HepG2 (cell line): Measurements from ENCODE around the gene PXMP4. TPM values are rescaled to one million over a fixed set of nuclear protein-coding genes. Genes with fewer than 3 reads are reported as not detected.

Experiments
- GPN1 ChIP-seq: sonication (generic); formaldehyde crosslinking; IDR thresholded peaks from 2 replicates; pipeline ENCODE4 v1.5.1; 2020; ENCODE audit warnings: missing genetic modification reagents, borderline replicate concordance
- HNF4G ChIP-seq, 2 experiments: sonication (generic) in 1 of 2; formaldehyde crosslinking in 1 of 2; IDR thresholded peaks; 2 replicates each; pipeline versions ENCODE4 v1.4.0 to v1.6.1; 2011 to 2020; ENCODE audit warnings: borderline replicate concordance in 2 of 2, low read depth in 2 of 2, mild to moderate bottlenecking in 2 of 2, low read length in 1 of 2, missing genetic modification reagents in 1 of 2, moderate library complexity in 1 of 2
- IKZF4 ChIP-seq: sonication (generic); formaldehyde crosslinking; IDR thresholded peaks from 2 replicates; pipeline ENCODE4 v1.5.1; 2020; ENCODE audit warnings: borderline replicate concordance, mild to moderate bottlenecking, low read depth, missing genetic modification reagents; ENCODE audit errors: not compliant biosample characterization
- KAT8 ChIP-seq: IDR thresholded peaks from 2 replicates; pipeline ENCODE4 v1.6.1; 2016; ENCODE audit warnings: missing genetic modification reagents, missing compliant biosample characterization
- NBN ChIP-seq: fragments of 450-650 bp; conservative IDR thresholded peaks from 2 replicates; pipeline ENCODE4 v1.6.1; 2017
- TBP ChIP-seq: sonication (generic); formaldehyde crosslinking; IDR thresholded peaks from 2 replicates; pipeline ENCODE4 v1.5.0; 2020; ENCODE audit warnings: missing genetic modification reagents
- YEATS2 ChIP-seq: sonication (generic); formaldehyde crosslinking; IDR thresholded peaks from 2 replicates; pipeline ENCODE4 v1.4.0; 2020; ENCODE audit warnings: missing genetic modification reagents, borderline replicate concordance
- ZBTB34 ChIP-seq: sonication (generic); formaldehyde crosslinking; IDR thresholded peaks from 2 replicates; pipeline ENCODE4 v1.8.0; 2022; ENCODE audit warnings: mild to moderate bottlenecking, missing genetic modification reagents
- ZFP82 ChIP-seq: sonication (generic); formaldehyde crosslinking; IDR thresholded peaks from 2 replicates; pipeline ENCODE4 v1.5.1; 2020; ENCODE audit warnings: mild to moderate bottlenecking, missing genetic modification reagents, borderline replicate concordance
- ZNF317 ChIP-seq: sonication (generic); formaldehyde crosslinking; IDR thresholded peaks from 2 replicates; pipeline ENCODE4 v1.5.0; 2020; ENCODE audit warnings: mild to moderate bottlenecking, missing genetic modification reagents
- ZNF331 ChIP-seq: sonication (generic); formaldehyde crosslinking; IDR thresholded peaks from 2 replicates; pipeline ENCODE4 v1.4.0; 2020; ENCODE audit warnings: missing genetic modification reagents
- ZNF800 ChIP-seq: sonication (generic); formaldehyde crosslinking; IDR thresholded peaks from 2 replicates; pipeline ENCODE4 v1.4.0; 2020; ENCODE audit warnings: missing genetic modification reagents
- polyA plus RNA-seq, 8 experiments: library from polyadenylated mRNA; depleted of rRNA in 3 of 8; stranded (reverse) in 7 of 8; unstranded in 1 of 8; fragments of >200 nt; fragmentation: Illumina TruSeq in 4 of 8; extraction: Trizol in 4 of 8; gene quantifications; 2 replicates each; pipeline versions ENCODE4 v1.2.1 to v1.2.3, GENCODE V29; 2011 to 2016; ENCODE audit warnings: low read depth in 4 of 8, missing spikeins in 1 of 8, mixed read lengths in 1 of 8; ENCODE audit not compliant: insufficient read depth in 1 of 8
- total RNA-seq, 5 experiments: library from RNA; depleted of rRNA; stranded (reverse); fragments of >200 nt; fragmentation: Illumina TruSeq; extraction: Trizol; gene quantifications; 2 replicates each; pipeline ENCODE4 v1.2.3, GENCODE V29; 2016; ENCODE audit warnings: low read depth in 1 of 5
- TF ChIP-seq, protein P1 (sequence below): sonication (generic); formaldehyde crosslinking; IDR thresholded peaks from 2 replicates; pipeline ENCODE4 v1.5.1; 2020; ENCODE audit warnings: missing genetic modification reagents, mild to moderate bottlenecking, borderline replicate concordance
- TF ChIP-seq, protein P2 (sequence below): sonication (generic); formaldehyde crosslinking; IDR thresholded peaks from one replicate; pipeline ENCODE4 v1.5.1; 2020; ENCODE audit warnings: mild to moderate bottlenecking, missing genetic modification reagents; ENCODE audit errors: not compliant biosample characterization

PXMP4 gene
- total and polyA plus RNA-seq, 2 of the 13 experiments (the other 11 are each of a cell fraction or from before 2014, with no cell fraction given) = not detected

GRCh38 chr20:33673114-33673409 lies 47.0 kb downstream of the PXMP4 start (continued):
- TF ChIP-seq, protein P1, sequence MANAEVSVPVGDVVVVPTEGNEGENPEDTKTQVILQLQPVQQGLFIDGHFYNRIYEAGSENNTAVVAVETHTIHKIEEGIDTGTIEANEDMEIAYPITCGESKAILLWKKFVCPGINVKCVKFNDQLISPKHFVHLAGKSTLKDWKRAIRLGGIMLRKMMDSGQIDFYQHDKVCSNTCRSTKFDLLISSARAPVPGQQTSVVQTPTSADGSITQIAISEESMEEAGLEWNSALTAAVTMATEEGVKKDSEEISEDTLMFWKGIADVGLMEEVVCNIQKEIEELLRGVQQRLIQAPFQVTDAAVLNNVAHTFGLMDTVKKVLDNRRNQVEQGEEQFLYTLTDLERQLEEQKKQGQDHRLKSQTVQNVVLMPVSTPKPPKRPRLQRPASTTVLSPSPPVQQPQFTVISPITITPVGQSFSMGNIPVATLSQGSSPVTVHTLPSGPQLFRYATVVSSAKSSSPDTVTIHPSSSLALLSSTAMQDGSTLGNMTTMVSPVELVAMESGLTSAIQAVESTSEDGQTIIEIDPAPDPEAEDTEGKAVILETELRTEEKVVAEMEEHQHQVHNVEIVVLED (CRISPR knock-in tag) = 0 out of 2 replicates have a peak, but pooled peaks have one; percentile 4
- TF ChIP-seq HNF4G (IDR thresholded peaks at IDR 0.05; ENCODE audit: borderline replicate concordance, low read depth, low read length) = no peak
- no peak for TF ChIP-seq HNF4G (CRISPR knock-in tag; IDR thresholded peaks at IDR 0.05; ENCODE audit: borderline replicate concordance, low read depth)
- no peak for TF ChIP-seq ZNF331 (CRISPR knock-in tag)
- peak; percentile 26 for TF ChIP-seq IKZF4 (CRISPR knock-in tag)
- no peak for TF ChIP-seq NBN
- peak; percentile 79; the same call in 1 of the 2 replicates for TF ChIP-seq TBP
- TF ChIP-seq ZBTB34 (CRISPR knock-in tag) = 0 out of 2 replicates have a peak, but pooled peaks have one; percentile 8
- TF ChIP-seq, protein P2, sequence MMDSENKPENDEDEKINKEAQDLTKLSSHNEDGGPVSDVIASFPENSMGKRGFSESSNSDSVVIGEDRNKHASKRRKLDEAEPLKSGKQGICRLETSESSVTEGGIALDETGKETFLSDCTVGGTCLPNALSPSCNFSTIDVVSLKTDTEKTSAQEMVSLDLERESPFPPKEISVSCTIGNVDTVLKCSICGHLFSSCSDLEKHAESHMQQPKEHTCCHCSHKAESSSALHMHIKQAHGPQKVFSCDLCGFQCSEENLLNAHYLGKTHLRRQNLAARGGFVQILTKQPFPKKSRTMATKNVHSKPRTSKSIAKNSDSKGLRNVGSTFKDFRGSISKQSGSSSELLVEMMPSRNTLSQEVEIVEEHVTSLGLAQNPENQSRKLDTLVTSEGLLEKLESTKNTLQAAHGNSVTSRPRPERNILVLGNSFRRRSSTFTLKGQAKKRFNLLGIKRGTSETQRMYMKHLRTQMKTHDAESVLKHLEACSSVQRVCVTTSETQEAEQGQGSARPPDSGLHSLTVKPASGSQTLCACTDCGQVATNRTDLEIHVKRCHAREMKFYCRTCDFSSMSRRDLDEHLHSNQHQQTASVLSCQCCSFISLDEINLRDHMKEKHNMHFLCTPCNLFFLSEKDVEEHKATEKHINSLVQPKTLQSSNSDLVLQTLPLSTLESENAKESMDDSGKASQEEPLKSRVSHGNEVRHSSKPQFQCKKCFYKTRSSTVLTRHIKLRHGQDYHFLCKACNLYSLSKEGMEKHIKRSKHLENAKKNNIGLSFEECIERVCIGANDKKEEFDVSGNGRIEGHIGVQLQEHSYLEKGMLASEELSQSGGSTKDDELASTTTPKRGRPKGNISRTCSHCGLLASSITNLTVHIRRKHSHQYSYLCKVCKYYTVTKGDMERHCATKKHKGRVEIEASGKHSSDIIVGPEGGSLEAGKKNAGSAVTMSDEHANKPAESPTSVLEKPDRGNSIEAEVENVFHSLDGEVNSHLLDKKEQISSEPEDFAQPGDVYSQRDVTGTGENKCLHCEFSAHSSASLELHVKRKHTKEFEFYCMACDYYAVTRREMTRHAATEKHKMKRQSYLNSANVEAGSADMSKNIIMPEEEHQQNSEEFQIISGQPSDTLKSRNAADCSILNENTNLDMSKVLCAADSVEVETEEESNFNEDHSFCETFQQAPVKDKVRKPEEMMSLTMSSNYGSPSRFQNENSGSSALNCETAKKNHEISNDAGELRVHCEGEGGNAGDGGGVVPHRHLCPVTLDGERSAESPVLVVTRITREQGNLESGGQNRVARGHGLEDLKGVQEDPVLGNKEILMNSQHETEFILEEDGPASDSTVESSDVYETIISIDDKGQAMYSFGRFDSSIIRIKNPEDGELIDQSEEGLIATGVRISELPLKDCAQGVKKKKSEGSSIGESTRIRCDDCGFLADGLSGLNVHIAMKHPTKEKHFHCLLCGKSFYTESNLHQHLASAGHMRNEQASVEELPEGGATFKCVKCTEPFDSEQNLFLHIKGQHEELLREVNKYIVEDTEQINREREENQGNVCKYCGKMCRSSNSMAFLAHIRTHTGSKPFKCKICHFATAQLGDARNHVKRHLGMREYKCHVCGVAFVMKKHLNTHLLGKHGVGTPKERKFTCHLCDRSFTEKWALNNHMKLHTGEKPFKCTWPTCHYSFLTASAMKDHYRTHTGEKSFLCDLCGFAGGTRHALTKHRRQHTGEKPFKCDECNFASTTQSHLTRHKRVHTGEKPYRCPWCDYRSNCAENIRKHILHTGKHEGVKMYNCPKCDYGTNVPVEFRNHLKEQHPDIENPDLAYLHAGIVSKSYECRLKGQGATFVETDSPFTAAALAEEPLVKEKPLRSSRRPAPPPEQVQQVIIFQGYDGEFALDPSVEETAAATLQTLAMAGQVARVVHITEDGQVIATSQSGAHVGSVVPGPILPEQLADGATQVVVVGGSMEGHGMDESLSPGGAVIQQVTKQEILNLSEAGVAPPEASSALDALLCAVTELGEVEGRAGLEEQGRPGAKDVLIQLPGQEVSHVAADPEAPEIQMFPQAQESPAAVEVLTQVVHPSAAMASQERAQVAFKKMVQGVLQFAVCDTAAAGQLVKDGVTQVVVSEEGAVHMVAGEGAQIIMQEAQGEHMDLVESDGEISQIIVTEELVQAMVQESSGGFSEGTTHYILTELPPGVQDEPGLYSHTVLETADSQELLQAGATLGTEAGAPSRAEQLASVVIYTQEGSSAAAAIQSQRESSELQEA = no peak
- TF ChIP-seq KAT8 (CRISPR knock-in tag) = peak; percentile 7
- no peak for TF ChIP-seq ZNF317
- 0 out of 2 replicates have a peak, but pooled peaks have one; percentile 25 for TF ChIP-seq GPN1
- TF ChIP-seq YEATS2 = no peak
- no peak; the same call in 1 of the 2 replicates for TF ChIP-seq ZNF800 (CRISPR knock-in tag)
- no peak for TF ChIP-seq ZFP82 (CRISPR knock-in tag)
